Left cardiac atrium (tissue), 4 donors: ENCODE data around the gene DSCAML1. TPM values are rescaled to one million over a fixed set of nuclear protein-coding genes. Genes with fewer than 3 reads are reported as not detected.

ENCODE experiments used
- ATAC-seq, 2 donors: fragments of 200-7000 bp; cut with Tn5 transposase; one replicate each; pipeline ENCODE4 v1.9.1; 2020; ENCODE audit warnings: mild to moderate bottlenecking in 2 of 2, moderate library complexity in 2 of 2
- DNase-seq: peaks from one replicate; pipeline ENCODE4 v3.0.0-alpha.2; 2020
- intact Hi-C, 2 donors: fragments of 100-400 bp; cut with DNase I; formaldehyde crosslinking; loops; one replicate each; pipeline versions ENCODE4 v1.14.1 to v1.15.1; 2022 to 2023
- total RNA-seq, 2 donors: library from RNA; stranded (reverse); fragmentation: NEBNext Ultra II Directional; extraction: Animal tissue kit (Norgen Biotek cat#: 25700); gene quantifications; one replicate each; pipeline ENCODE4 v1.2.1, GENCODE V29; 2021
- donor health status: DM: no; HTN: yes; CAD: no.
- donor health status: DM: no; HTN: yes; CAD: no; lungs with severe emphysema.
- donor health status: DM: yes; HTN: yes; CAD: no.
- donor health status: Dilated cardiomyopathy.

DSCAML1 gene
- total RNA-seq, 2 donors from 2014 or later, result 0.76 to 0.88 TPM

DNA sequence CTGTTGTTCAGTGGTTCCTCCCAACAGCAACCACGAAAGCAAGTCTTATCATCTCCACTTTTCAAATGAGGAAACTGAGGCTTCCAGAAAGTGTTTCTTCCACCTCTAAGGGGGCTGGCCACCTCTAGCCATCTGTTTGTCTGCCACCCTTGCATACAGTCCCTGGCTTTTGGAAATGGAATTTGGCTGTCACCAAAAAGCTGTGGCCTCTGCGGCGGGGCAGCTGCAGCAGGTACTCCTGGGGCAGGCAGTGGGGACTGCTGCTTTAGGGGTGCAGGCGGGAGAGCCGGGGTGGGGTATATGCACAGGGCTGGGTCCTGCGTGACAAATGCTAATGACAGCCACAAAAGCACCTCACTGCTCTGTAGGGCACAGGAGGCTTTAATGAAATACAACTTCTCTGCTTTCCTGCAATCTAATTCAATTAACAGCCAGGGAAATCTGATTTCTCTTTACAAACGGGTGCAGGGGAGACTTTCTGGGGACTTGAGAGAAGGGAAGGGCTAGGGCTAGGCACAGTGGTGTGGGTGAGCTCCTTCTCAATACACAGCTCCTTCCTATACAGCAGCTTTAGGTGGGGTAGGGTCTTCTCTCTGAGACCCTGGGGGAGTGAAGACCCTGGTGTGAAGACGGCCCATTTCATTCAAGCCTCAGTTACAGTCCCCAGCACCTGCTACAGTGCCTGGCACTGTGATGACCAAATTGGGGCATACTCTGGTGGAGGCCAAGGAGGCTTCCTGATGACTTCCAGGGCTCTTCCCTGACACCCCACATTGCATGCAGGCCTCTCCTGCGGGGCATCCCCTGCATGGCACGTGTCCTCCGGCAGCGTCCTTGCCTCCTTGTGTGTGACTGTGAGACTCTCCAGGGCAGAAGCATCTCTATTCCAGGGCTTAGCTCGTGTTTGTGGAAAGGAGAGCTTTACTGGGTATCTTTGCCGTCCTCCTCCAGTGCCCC lies 307.7 kb downstream of the DSCAML1 start:
- no peak for ATAC-seq
- intact Hi-C loops, result no loop called here

GRCh38 chr11:117486059-117486458 lies 311.0 kb downstream of the DSCAML1 start:
- ATAC-seq (no peak), DNase-seq (no peak)
- intact Hi-C loops, result no loop called here

More for the DNA sequence above, 307.7 kb downstream of the DSCAML1 start:
- DNase-seq, result no peak

DNA sequence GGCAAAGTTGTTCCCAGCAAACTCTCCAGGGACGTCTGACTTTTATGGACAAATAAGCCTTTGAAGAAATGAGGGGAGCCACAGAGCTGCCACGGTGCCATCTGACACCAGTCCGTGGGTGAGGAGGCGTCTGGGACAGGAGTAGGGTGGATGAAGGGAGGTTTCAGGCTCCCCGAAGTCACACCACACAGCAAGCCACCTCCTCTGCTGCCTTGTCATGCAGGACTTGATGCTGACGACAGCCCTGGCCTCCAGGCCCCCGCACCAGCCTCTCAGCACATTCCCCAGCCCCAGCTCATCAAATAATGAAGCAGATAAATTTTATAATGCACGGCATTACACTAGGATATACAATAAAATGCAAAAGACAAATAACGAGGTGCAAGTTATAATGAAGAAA lies 312.9 kb downstream of the DSCAML1 start:
- intact Hi-C loops, result no loop called here
- no peak for ATAC-seq
- no peak for DNase-seq

DNA sequence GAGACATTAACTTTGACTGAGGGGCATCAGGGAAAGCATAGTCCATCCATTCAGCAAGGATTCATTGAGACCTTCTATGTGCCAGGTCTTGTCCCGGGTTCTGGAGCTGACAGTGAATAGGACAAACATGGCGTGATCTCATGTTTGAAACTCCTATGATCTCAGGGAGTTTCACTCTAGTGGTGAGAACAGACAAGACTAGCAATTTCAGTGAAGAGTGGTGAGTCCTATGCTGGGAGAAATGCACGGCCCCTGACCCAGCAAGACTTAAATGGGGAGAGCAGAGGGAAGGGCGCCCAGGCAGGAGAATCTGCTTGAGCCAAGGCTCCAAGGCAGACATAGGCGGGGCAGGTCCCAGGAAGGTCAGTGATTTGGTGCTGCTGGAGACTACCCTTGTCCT lies 313.6 kb downstream of the DSCAML1 start:
- intact Hi-C loops, result no loop called here
- DNase-seq, result no peak

GRCh38 chr11:117482881-117483280 lies 314.1 kb downstream of the DSCAML1 start:
- DNase-seq (no peak), ATAC-seq (no peak)
- intact Hi-C loops, result no loop called here

More for the DNA sequence above, 313.6 kb downstream of the DSCAML1 start:
- no peak for ATAC-seq

- ATAC-seq (no peak), DNase-seq (no peak)
- intact Hi-C loops, result no loop called here
Measured at GRCh38 chr11:117481885-117482284, 315.1 kb downstream of the DSCAML1 start.

GRCh38 chr11:117481036-117481435 lies 316.0 kb downstream of the DSCAML1 start:
- intact Hi-C loops, result no loop called here
- ATAC-seq (no peak), DNase-seq (no peak)

GRCh38 chr11:117480221-117480620 lies 316.8 kb downstream of the DSCAML1 start:
- ATAC-seq (no peak), DNase-seq (no peak)
- intact Hi-C loops, result no loop called here

- no peak for DNase-seq
- ATAC-seq, result no peak
- intact Hi-C loops, result no loop called here
Measured at GRCh38 chr11:117479372-117479771, 317.6 kb downstream of the DSCAML1 start.

- intact Hi-C loops, result no loop called here
- DNase-seq (no peak), ATAC-seq (no peak)
Measured at GRCh38 chr11:117478926-117479325, 318.1 kb downstream of the DSCAML1 start.

GRCh38 chr11:117478126-117478860 lies 318.7 kb downstream of the DSCAML1 start:
- ATAC-seq (no peak), DNase-seq (no peak)
- intact Hi-C loops, result no loop called here

DNA sequence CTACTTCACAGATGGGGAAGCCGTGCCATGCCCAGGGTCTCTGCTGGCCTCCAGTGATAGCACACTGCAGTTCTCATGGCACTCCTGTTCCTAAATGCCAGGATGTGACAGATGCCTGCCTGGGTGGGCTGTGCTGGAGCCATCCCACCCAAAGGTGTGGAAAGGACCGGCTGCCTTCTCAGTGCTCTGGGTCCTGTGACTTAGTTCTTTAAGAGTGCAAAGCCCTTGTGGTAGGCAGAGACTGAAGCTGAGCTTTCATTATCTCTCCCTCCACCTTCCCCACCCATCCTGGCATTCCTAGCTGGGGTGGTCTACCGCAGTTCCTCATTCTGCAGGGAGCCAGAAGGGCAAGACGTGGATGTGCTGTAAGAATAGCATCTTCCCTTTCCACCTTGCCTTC lies 319.3 kb downstream of the DSCAML1 start:
- no peak for DNase-seq
- no peak for ATAC-seq
- intact Hi-C loops, result no loop called here

DNA sequence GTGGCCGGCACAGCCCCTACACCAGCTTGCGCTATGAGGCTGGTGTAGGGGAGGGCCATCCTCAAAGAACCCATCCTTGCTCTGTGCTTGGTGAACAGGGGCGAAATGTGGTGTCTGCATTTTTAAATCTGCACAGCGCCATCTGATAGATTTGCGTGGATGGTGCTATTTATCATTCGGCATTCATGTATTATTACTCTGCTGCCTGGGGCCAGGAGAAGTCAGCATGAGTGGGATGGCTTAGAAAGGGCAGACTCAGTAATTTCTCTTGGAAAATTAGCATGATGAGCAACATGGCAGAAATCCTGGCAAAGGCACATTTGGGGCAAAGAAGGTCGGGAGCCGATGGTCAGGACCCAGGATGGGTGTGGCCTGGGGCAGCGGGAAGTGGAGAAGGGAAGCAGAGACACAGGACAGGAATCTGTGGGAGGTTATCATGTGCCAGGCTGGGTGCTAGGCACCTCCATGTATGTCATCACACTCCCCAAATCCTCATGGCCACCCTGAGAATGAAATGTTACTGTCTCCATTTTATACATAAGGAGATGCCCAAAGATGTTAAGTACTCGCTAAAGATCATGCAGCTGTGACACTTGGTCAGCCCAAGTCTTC lies 320.4 kb downstream of the DSCAML1 start:
- DNase-seq (no peak), ATAC-seq (no peak)
- intact Hi-C loops, result no loop called here

DNA sequence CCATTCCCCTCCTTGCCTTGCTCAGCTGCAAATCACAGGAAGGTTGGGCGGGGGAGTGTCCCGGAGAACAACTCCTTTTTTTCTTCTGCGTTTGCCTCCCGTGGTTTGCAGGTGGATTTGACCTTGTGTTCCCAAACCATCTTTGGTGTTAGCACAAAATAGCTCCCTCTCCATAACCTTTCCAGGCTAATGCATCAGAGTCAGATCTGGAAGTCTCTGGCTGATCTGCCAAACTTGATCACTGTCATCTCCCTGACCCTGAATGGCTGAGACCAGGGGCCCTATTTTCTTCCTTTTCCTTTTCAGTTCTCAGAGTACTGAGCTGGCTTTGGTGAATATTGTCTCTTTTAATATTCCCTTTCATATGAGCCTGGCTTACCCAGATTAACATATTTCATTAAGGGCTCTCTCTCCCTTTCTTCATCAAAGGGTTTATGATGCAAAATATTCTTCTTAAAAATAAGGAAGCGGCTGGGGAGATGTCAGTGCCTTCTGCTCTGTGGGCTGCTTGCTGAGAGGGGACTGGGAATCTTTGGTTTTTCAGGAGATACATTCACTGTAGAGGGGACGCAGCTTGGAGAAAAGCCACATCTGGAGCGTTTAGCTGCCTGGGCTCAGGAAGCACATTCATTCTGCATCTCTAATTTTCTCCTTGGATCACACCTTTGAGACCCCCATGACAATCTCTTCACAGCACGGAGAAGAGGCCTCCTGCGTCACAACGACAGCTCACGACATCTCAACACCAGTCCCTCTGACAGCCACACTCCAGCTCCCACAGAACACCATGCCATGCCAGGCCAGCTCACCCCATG lies 321.1 kb downstream of the DSCAML1 start:
- DNase-seq (no peak), ATAC-seq (no peak)
- intact Hi-C loops, result no loop called here

- intact Hi-C loops, result no loop called here
- ATAC-seq (no peak), DNase-seq (no peak)
Measured at GRCh38 chr11:117473481-117474091, 323.4 kb downstream of the DSCAML1 start.

- ATAC-seq (no peak), DNase-seq (no peak)
- intact Hi-C loops, result no loop called here
Measured at GRCh38 chr11:117471776-117472175, 325.2 kb downstream of the DSCAML1 start.

DNA sequence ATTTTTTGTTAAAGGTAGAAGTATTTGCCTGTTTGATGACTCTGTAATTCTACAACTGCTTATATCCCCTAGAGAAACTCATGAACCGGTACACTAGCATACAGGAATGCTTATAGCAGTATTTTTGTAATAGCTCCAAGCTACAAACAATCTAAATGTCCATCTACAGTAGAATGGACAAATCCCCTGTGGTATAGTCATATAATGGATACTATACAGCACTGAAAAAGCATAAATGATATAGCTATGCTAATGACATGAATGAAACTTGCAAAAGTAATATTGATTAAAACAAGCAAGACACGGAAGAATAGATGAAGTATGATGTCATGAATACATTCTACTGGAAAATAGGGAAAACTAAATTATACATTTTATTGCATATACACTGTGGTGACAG lies 326.4 kb downstream of the DSCAML1 start:
- DNase-seq (no peak), ATAC-seq (no peak)
- intact Hi-C loops, result no loop called here

- DNase-seq (no peak), ATAC-seq (no peak)
- intact Hi-C loops, result no loop called here
Measured at GRCh38 chr11:117468888-117469287, 328.1 kb downstream of the DSCAML1 start.

DNA sequence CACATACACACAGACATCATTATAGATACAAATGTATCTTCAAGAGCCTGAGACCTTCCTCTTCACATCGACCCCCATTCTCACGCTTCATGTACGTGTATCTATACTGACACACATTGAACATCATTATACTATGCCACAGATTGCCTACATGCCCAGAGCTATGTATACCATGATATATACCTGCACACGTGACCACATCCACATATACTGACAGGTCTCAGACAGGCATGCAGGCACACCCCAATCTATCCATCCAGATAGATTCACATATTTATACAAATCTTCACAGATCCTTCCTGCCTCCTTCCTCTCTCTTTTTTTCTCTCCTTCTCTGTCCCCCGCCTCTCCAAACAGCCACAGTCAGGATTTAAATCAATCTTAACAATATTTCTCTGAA lies 329.2 kb downstream of the DSCAML1 start:
- ATAC-seq (no peak), DNase-seq (no peak)
- intact Hi-C loops, result no loop called here
